Activated naive CD4-positive, alpha-beta T cell treated with anti-CD3 and anti-CD28 coated beads, Interleukin-2, amount 50 U/mL, for 24 hours (primary cell): ENCODE results near the gene RASGRF2.

Experiments
- H3K27ac Mint-ChIP-seq: one replicate; pipeline ENCODE4 v1.8.0; 2021; ENCODE audit warnings: mild to moderate bottlenecking, mixed read lengths
- H3K27me3 Mint-ChIP-seq: one replicate; pipeline ENCODE4 v1.8.0; 2021; ENCODE audit warnings: mixed read lengths
- H3K36me3 Mint-ChIP-seq: one replicate; pipeline ENCODE4 v1.8.0; 2021; ENCODE audit warnings: mixed read lengths
- H3K4me1 Mint-ChIP-seq: one replicate; pipeline ENCODE4 v1.8.0; 2021; ENCODE audit warnings: mixed read lengths
- H3K4me3 Mint-ChIP-seq: one replicate; pipeline ENCODE4 v1.8.0; 2021; ENCODE audit warnings: mild to moderate bottlenecking, mixed read lengths
- H3K9me3 Mint-ChIP-seq: one replicate; pipeline ENCODE4 v1.8.0; 2021; ENCODE audit warnings: mixed read lengths

The RASGRF2 gene

DNA sequence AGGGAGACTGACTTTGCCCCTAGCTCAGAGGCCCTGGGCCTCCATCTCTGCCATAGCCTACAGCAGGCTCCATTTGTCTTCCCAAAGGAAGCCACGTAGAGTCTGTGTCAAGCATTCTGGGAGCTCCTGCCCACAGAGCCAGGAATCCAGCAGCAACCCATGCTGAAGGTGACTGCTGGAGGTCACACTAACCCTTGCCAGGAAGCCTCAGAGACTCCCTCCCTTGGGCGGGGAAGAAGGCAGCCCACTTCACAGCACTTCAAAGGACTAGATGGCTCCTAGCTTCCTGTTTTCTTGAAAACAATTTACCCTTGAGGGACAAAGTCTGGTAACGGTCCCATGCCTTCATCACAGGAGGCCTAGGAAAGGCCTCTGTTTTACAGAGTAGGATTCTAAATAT, 274.6 kb downstream of the RASGRF2 start:
- H3K9me3 Mint-ChIP-seq, result no peaks in the 10 kb centered on the region
- H3K4me1 Mint-ChIP-seq, result peaks cover 14% of the 10 kb centered on the region
- H3K36me3 Mint-ChIP-seq, result peaks cover 3% of the 10 kb centered on the region
- no peaks in the 10 kb centered on the region for H3K27me3 Mint-ChIP-seq
- no peak overlapping the region for H3K4me3 Mint-ChIP-seq
- H3K27ac Mint-ChIP-seq, result no peak overlapping the region

GRCh38 chr5:81235287-81236072, 275.3 kb downstream of the RASGRF2 start:
- Mint-ChIP-seq H3K27ac (no peak overlapping the region), H3K4me3 (no peak overlapping the region), H3K9me3 (no peaks in the 10 kb centered on the region), H3K4me1 (peaks cover 14% of the 10 kb centered on the region), H3K36me3 (peaks cover 3% of the 10 kb centered on the region), H3K27me3 (no peaks in the 10 kb centered on the region)

DNA sequence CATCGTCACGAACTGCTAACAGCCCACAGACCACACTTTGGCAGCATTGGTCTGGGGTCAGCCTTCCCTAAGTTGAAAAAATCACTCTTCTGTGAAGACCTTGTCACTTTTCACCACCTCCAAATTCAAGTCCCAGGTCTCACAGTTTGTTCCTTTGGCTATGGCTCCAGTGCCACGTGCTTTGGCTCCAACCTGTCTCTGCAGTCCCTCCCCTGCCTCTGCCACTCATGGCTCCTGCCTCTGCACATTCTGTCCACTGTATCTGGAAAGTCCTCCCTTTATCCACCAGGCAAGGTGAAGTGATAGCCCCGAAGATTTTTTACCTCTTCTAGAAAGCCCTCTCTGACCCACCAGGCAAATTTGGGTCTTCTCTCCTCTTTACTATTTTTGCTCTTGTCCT, 278.3 kb downstream of the RASGRF2 start:
- peaks cover 3% of the 10 kb centered on the region for H3K36me3 Mint-ChIP-seq
- peaks cover 14% of the 10 kb centered on the region for H3K4me1 Mint-ChIP-seq
- no peaks in the 10 kb centered on the region for H3K27me3 Mint-ChIP-seq
- H3K4me3 Mint-ChIP-seq, result no peak overlapping the region
- H3K27ac Mint-ChIP-seq, result no peak overlapping the region
- H3K9me3 Mint-ChIP-seq, result no peaks in the 10 kb centered on the region

GRCh38 chr5:81239613-81240012, 279.4 kb downstream of the RASGRF2 start:
- no peaks in the 10 kb centered on the region for H3K27me3 Mint-ChIP-seq
- no peak overlapping the region for H3K27ac Mint-ChIP-seq
- peaks cover 8% of the 10 kb centered on the region for H3K4me1 Mint-ChIP-seq
- no peak overlapping the region for H3K4me3 Mint-ChIP-seq
- peaks cover 3% of the 10 kb centered on the region for H3K36me3 Mint-ChIP-seq
- H3K9me3 Mint-ChIP-seq, result no peaks in the 10 kb centered on the region

GRCh38 chr5:81241001-81241400, 280.8 kb downstream of the RASGRF2 start:
- H3K36me3 Mint-ChIP-seq, result peaks cover 4% of the 10 kb centered on the region
- no peak overlapping the region for H3K4me3 Mint-ChIP-seq
- H3K4me1 Mint-ChIP-seq, result no peaks in the 10 kb centered on the region
- H3K9me3 Mint-ChIP-seq, result no peaks in the 10 kb centered on the region
- H3K27me3 Mint-ChIP-seq, result no peaks in the 10 kb centered on the region
- H3K27ac Mint-ChIP-seq, result no peak overlapping the region

DNA sequence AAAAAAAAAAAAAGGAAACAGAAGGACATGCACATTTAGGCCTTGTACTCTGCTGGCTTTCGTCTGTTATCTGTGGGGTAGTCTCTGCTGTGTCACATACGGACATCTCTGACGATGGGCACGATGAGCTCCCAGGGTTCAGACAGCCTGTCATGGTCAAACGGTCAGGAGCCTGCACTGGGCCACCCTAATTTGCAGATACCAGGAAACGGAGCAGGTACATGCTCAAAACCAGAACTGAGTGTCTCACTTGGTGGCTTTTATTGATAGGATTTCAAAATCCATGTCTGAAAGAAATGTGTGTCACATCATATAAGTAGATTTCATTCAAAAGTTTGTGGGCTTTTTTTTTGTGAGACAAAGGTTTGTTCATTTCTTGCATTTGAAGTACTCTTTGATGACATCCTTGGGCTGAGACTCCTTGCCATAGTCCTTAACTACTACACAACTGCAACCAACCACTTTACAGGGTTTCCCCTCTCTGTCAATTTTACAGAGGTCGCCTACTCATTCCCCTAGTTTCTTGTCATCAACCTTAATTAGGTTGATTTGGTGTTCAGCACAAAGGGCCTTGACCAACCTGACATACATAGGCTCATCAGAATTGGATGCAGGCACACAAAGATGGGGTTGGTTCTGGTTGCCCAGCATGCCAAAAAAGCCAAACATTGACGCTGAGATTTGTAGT, 281.9 kb downstream of the RASGRF2 start:
- Mint-ChIP-seq H3K36me3 (peaks cover 3% of the 10 kb centered on the region), H3K27me3 (no peaks in the 10 kb centered on the region), H3K9me3 (no peaks in the 10 kb centered on the region), H3K4me1 (no peaks in the 10 kb centered on the region), H3K27ac (no peak overlapping the region), H3K4me3 (no peak overlapping the region)

GRCh38 chr5:81242906-81243436, 282.8 kb downstream of the RASGRF2 start:
- Mint-ChIP-seq H3K4me1 (no peaks in the 10 kb centered on the region), H3K9me3 (no peaks in the 10 kb centered on the region), H3K36me3 (peaks cover 3% of the 10 kb centered on the region), H3K27me3 (no peaks in the 10 kb centered on the region), H3K4me3 (no peak overlapping the region), H3K27ac (no peak overlapping the region)

- Mint-ChIP-seq H3K4me3 (no peak overlapping the region), H3K27ac (no peak overlapping the region), H3K4me1 (no peaks in the 10 kb centered on the region), H3K9me3 (no peaks in the 10 kb centered on the region), H3K27me3 (no peaks in the 10 kb centered on the region), H3K36me3 (peaks cover 3% of the 10 kb centered on the region)
Measured at GRCh38 chr5:81244451-81244850, 284.3 kb downstream of the RASGRF2 start.

DNA sequence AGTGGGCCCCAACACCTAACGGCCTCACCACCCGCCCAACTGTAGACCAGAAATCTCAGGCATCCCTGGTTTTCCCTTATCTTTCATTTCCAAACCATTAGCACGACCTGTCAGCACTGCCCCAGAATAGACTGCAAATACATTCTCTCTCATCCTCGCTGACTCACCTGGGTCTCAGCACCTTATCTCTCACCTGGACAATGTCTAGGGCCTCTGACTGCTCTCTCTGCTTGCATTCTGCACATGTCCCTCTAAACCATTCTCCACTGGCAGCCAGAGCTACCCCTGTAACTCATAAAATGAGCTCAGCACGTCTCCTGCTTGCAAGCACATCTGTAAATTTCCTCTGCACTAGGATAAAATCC, 285.7 kb downstream of the RASGRF2 start:
- no peak overlapping the region for H3K4me3 Mint-ChIP-seq
- no peaks in the 10 kb centered on the region for H3K27me3 Mint-ChIP-seq
- H3K9me3 Mint-ChIP-seq, result no peaks in the 10 kb centered on the region
- no peaks in the 10 kb centered on the region for H3K4me1 Mint-ChIP-seq
- H3K36me3 Mint-ChIP-seq, result peaks cover 7% of the 10 kb centered on the region
- H3K27ac Mint-ChIP-seq, result no peak overlapping the region

DNA sequence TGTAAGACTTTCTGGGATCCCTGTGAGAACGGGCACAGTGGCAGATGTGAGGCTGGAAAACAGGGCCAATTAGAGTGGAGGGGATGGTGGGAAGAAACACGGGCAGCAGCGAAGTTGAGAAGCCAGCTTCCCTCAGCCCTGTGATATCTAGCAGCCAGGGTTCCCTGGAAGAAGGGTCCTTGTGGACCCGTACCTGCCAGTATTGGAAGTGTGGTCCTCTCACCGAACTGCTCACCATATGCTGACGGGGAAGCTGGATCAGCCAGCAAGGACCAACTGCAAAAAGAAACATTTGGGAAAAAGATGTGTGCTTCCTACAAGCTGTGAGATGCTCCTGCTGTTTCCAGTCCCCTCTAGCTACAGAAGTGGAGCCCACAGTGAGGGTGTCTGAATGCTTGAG, 286.5 kb downstream of the RASGRF2 start:
- H3K4me1 Mint-ChIP-seq, result no peaks in the 10 kb centered on the region
- H3K27me3 Mint-ChIP-seq, result no peaks in the 10 kb centered on the region
- H3K27ac Mint-ChIP-seq, result no peak overlapping the region
- no peaks in the 10 kb centered on the region for H3K9me3 Mint-ChIP-seq
- no peak overlapping the region for H3K4me3 Mint-ChIP-seq
- H3K36me3 Mint-ChIP-seq, result peaks cover 7% of the 10 kb centered on the region

DNA sequence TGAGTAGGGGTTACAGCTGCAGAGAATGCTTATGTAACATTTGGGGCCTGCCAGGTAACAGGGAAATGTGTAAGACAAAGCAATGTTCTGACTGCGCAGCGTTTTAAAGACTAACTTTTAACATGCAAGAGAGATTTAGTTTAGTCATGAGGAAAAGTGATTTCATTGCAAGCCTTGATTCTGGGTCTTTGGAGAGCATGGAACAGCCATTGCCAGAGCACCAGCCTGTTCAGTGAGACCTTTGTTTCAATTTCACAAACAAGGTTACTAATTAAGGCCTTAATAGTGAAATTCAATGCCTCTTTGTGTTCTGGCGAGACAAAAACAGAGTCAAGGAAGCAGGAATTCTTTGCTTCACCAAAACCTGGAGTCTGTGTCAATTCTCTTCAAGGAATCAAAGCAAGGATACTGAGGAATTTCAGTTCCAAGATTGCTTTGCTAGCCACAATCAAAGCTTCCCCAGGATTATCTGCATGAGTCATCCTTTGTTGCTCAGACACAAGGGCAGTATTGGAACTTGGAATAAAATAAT, 287.3 kb downstream of the RASGRF2 start:
- Mint-ChIP-seq H3K9me3 (no peaks in the 10 kb centered on the region), H3K4me1 (no peaks in the 10 kb centered on the region), H3K27ac (no peak overlapping the region), H3K27me3 (no peaks in the 10 kb centered on the region), H3K4me3 (no peak overlapping the region), H3K36me3 (peaks cover 7% of the 10 kb centered on the region)

DNA sequence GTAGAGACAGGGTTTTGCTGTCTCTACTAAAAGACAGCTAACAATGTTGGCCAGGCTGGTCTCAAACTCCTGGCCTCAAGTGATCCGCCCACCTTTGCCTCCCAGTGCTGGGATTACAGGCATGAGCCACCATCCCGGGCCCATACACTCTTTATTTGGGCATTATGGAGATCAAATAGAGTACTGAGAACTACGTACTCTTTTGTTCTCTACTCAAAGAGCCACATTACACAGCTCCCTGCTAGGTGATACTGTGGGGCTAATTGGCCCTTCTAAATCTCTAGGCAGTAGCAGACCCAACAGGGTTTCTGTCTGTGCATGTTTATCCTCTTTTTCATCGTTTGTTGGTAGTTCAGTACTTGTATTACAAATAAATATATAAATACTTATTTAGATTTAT, 289.1 kb downstream of the RASGRF2 start:
- Mint-ChIP-seq H3K27me3 (no peaks in the 10 kb centered on the region), H3K4me3 (no peak overlapping the region), H3K27ac (no peak overlapping the region), H3K36me3 (peaks cover 10% of the 10 kb centered on the region), H3K9me3 (no peaks in the 10 kb centered on the region), H3K4me1 (no peaks in the 10 kb centered on the region)

GRCh38 chr5:81250004-81250403, 289.8 kb downstream of the RASGRF2 start:
- no peaks in the 10 kb centered on the region for H3K9me3 Mint-ChIP-seq
- no peaks in the 10 kb centered on the region for H3K4me1 Mint-ChIP-seq
- no peak overlapping the region for H3K27ac Mint-ChIP-seq
- H3K4me3 Mint-ChIP-seq, result no peak overlapping the region
- H3K27me3 Mint-ChIP-seq, result no peaks in the 10 kb centered on the region
- peaks cover 10% of the 10 kb centered on the region for H3K36me3 Mint-ChIP-seq

- Mint-ChIP-seq H3K4me1 (no peaks in the 10 kb centered on the region), H3K36me3 (peaks cover 7% of the 10 kb centered on the region), H3K27me3 (no peaks in the 10 kb centered on the region), H3K9me3 (no peaks in the 10 kb centered on the region), H3K4me3 (no peak overlapping the region), H3K27ac (no peak overlapping the region)
Measured at GRCh38 chr5:81251922-81252321, 291.8 kb downstream of the RASGRF2 start.

GRCh38 chr5:81252904-81253303, 292.7 kb downstream of the RASGRF2 start:
- no peak overlapping the region for H3K27ac Mint-ChIP-seq
- no peaks in the 10 kb centered on the region for H3K9me3 Mint-ChIP-seq
- H3K36me3 Mint-ChIP-seq, result peaks cover 7% of the 10 kb centered on the region
- H3K4me1 Mint-ChIP-seq, result no peaks in the 10 kb centered on the region
- no peaks in the 10 kb centered on the region for H3K27me3 Mint-ChIP-seq
- H3K4me3 Mint-ChIP-seq, result no peak overlapping the region

DNA sequence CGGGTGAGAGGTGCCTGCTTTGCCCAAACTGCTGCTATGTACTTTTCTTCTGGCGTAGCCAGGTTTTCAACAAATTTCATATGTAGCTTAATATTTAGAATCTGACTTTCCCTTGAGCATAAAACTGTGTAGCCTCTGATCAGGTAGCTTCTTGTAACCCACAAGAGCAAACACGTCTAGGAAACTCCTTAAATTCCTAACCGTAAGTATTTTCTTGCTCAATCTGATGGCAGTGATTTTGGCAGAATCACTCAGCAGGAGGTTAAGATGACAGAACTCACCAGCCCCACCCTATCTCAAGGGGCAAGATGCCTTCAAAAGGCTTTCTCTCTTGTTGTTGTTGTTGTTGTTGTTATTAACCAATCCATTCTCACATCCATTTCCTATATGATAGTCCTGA, 293.7 kb downstream of the RASGRF2 start:
- no peaks in the 10 kb centered on the region for H3K4me1 Mint-ChIP-seq
- no peaks in the 10 kb centered on the region for H3K27me3 Mint-ChIP-seq
- H3K9me3 Mint-ChIP-seq, result no peaks in the 10 kb centered on the region
- no peak overlapping the region for H3K4me3 Mint-ChIP-seq
- H3K36me3 Mint-ChIP-seq, result peaks cover 7% of the 10 kb centered on the region
- H3K27ac Mint-ChIP-seq, result no peak overlapping the region
